Type B pancreatic cell (in vitro differentiated cells): Measurements from ENCODE around the gene BTBD9. TPM values are rescaled to one million over a fixed set of nuclear protein-coding genes. Genes with fewer than 3 reads are reported as not detected.

Experiments used
- DNase-seq: peaks from one replicate; pipeline ENCODE4 v3.0.0; 2021; ENCODE audit warnings: mixed read lengths; ENCODE audit not compliant: unreplicated experiment; ENCODE audit errors: extremely low spot score
- H3K27ac Mint-ChIP-seq: 2 replicates; pipeline ENCODE4 v1.8.0; 2021; ENCODE audit warnings: mild to moderate bottlenecking, mixed read lengths
- H3K27me3 Mint-ChIP-seq: 2 replicates; pipeline ENCODE4 v1.8.0; 2021; ENCODE audit warnings: mixed read lengths
- H3K36me3 Mint-ChIP-seq: 2 replicates; pipeline ENCODE4 v1.8.0; 2021; ENCODE audit warnings: mixed read lengths
- H3K4me1 Mint-ChIP-seq: one replicate; pipeline ENCODE4 v1.8.0; 2021; ENCODE audit warnings: mixed read lengths; ENCODE audit not compliant: unreplicated experiment
- H3K4me3 Mint-ChIP-seq: 2 replicates; pipeline ENCODE4 v1.8.0; 2021; ENCODE audit warnings: mild to moderate bottlenecking, mixed read lengths
- H3K9me3 Mint-ChIP-seq: 2 replicates; pipeline ENCODE4 v1.8.0; 2021; ENCODE audit warnings: mixed read lengths
- total RNA-seq: library from RNA; stranded (reverse); gene quantifications from 2 replicates; pipeline ENCODE4 v1.2.1, GENCODE V29; 2021; ENCODE audit warnings: low replicate concordance
- TF ChIP-seq, protein P1 (sequence below): fragments of 200-600 bp; sonication (generic); conservative IDR thresholded peaks from 2 replicates; pipeline ENCODE4 v1.5.0; 2021; ENCODE audit warnings: antibody characterized with exemption, mild to moderate bottlenecking

Gene BTBD9
- total RNA-seq, 1 donor from 2014 or later: 14.9 TPM

DNA sequence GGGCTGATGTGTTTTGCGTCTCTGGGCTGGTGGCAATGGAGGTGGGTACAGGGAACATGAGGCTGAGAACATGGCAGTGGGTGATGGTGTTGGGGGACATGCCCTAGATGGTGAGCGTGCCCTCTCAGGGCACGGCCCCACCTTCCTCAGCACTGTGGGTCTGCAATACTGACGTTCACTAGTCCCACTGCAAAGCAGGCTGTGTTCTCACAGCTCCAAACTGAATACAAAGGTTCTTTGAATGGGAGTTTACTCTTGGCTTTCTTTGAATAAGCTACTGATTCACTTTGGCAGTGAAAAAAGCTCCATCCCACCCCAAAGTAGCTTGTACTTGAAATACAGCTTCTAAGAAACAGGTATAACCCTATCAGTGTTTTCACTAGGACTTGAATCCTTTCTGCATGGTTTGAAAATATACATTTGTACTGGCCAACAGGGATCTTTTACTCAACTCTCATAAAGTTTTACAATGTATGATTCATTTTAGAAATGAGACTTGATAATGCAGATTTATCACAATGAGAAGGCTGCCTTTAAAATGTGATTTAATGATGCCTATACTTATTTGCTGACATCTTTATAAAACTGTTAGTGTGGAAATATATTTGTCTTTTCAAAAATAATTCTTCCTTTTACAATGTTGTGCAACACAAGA is 419.5 kb downstream of the BTBD9 start:
- H3K27me3 Mint-ChIP-seq: no peaks in the 10 kb centered on the region
- TF ChIP-seq, protein P1, sequence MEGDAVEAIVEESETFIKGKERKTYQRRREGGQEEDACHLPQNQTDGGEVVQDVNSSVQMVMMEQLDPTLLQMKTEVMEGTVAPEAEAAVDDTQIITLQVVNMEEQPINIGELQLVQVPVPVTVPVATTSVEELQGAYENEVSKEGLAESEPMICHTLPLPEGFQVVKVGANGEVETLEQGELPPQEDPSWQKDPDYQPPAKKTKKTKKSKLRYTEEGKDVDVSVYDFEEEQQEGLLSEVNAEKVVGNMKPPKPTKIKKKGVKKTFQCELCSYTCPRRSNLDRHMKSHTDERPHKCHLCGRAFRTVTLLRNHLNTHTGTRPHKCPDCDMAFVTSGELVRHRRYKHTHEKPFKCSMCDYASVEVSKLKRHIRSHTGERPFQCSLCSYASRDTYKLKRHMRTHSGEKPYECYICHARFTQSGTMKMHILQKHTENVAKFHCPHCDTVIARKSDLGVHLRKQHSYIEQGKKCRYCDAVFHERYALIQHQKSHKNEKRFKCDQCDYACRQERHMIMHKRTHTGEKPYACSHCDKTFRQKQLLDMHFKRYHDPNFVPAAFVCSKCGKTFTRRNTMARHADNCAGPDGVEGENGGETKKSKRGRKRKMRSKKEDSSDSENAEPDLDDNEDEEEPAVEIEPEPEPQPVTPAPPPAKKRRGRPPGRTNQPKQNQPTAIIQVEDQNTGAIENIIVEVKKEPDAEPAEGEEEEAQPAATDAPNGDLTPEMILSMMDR: no peak
- H3K4me1 Mint-ChIP-seq: peaks cover 11% of the 10 kb centered on the region
- no peak for DNase-seq
- peaks cover 7% of the 10 kb centered on the region for H3K36me3 Mint-ChIP-seq
- no peak overlapping the region for H3K27ac Mint-ChIP-seq
- H3K4me3 Mint-ChIP-seq: no peak overlapping the region
- H3K9me3 Mint-ChIP-seq: no peaks in the 10 kb centered on the region

DNA sequence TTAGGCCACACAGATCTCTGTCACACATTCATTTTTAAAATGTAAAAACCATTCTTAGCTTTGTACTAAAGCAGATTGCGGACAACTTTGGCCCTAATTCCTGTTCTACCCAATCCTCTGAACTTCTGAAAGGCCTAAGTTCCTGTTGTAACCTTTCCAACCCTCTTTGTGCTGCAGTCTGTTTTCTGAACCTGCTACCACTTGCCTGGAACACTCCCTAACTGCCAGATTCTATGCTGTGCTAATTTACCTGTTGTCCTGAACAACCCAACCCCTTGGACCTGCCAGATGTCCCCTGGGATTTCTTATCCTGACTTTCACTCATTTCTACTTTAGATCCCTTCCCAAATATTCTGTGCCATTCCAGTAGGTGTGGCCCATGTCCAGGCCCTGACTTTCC is 421.5 kb downstream of the BTBD9 start:
- H3K4me3 Mint-ChIP-seq: no peak overlapping the region
- H3K27me3 Mint-ChIP-seq: no peaks in the 10 kb centered on the region
- TF ChIP-seq, protein P1: no peak
- peaks cover 18% of the 10 kb centered on the region for H3K4me1 Mint-ChIP-seq
- peaks cover 7% of the 10 kb centered on the region for H3K36me3 Mint-ChIP-seq
- H3K27ac Mint-ChIP-seq: no peak overlapping the region
- no peaks in the 10 kb centered on the region for H3K9me3 Mint-ChIP-seq
- DNase-seq: no peak

DNA sequence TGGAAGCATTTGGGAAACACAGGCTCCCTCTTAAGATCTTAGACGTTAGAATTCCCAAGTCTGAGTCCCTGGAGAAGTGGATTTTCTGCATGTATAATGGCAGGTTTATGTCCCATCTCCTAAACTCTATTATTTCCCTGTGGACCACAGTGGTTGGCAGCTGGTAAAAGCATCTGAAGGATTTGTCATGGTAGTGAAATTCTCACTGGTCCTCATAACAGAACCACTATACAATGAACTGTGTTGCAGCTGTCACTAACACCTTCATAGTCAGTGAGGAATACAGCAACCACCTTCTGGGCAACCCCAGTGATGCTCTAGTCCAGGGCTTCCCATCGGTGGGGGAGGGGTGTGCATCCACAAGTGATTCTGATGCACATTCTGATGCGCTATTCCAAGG is 423.3 kb downstream of the BTBD9 start:
- no peak overlapping the region for H3K27ac Mint-ChIP-seq
- H3K4me1 Mint-ChIP-seq: peaks cover 25% of the 10 kb centered on the region
- H3K36me3 Mint-ChIP-seq: peaks cover 7% of the 10 kb centered on the region
- TF ChIP-seq, protein P1: no peak
- H3K9me3 Mint-ChIP-seq: no peaks in the 10 kb centered on the region
- H3K4me3 Mint-ChIP-seq: no peak overlapping the region
- H3K27me3 Mint-ChIP-seq: no peaks in the 10 kb centered on the region
- no peak for DNase-seq

DNA sequence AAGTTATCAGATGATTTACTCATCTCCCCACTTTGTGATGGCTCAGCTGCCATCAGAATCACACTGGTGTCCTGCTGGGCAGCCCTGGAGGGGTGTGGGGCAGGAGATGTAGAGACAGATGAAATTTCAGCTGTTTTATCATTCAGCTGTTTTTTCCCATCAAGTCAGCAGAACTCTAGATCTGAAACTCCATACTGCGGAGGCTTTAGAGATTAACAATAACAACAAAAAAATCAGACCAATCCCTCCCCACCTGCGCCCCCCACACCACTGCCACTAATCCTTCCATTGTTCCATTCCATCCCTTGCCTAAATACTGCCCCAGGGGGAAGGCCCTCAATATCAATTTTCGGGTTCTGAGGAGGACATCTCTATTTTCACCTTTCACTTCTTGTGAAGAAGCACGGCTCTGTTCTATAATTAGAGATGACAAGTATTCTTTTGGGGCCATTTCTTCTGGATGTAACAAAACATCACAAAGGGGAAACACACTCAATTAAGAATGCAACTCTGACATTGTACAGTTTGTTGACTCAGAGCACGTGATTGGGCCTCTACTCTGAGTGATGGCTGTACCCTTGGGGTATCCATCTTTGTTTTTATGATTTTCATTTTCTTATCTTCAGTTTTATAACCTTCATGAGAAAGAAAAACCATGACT is 423.9 kb downstream of the BTBD9 start:
- Mint-ChIP-seq H3K36me3 (peaks cover 7% of the 10 kb centered on the region), H3K4me3 (no peak overlapping the region), H3K9me3 (no peaks in the 10 kb centered on the region), H3K27me3 (no peaks in the 10 kb centered on the region), H3K27ac (no peak overlapping the region), H3K4me1 (peaks cover 25% of the 10 kb centered on the region)
- TF ChIP-seq, protein P1: no peak
- no peak for DNase-seq

DNA sequence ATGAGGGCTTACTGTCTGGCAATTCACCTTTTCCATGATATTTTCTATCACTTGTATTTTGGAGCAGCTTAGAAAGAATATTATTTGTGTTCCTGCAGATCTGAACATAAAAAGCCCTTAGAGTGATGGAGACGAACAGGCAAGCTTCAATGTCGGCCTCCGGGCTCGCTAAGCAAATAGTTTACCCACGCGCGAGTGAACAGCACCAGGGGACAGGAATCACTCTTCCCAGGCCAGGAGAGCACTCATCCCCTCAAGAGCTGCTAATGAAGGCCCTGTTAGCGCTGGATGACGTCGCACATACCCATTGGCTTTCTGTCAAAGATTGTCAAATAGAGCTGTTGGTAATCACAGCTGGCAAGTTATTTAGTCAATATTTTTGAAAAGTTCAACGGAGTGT is 424.5 kb downstream of the BTBD9 start:
- Mint-ChIP-seq H3K27me3 (no peaks in the 10 kb centered on the region), H3K36me3 (peaks cover 7% of the 10 kb centered on the region), H3K4me3 (no peak overlapping the region), H3K9me3 (no peaks in the 10 kb centered on the region), H3K4me1 (peaks cover 28% of the 10 kb centered on the region), H3K27ac (no peak overlapping the region)
- TF ChIP-seq, protein P1: no peak
- no peak for DNase-seq
